Cardiac fibroblast (primary cell): ENCODE measurements around the gene TPRX1.
"Not testable (repeated sequence)": the region's sequence is repeated elsewhere in the genome, so short reads cannot be mapped to it uniquely, and the experiment has no call there.

ENCODE experiments used
- DNase-seq, 2 donors: peaks; one replicate each; pipeline versions ENCODE4 v3.0.0 to v3.0.0-alpha.2; 2010; ENCODE audit warnings: low read depth in 2 of 2
- H3K4me3 ChIP-seq, 2 donors: replicated peaks in 1 of 2; 1 replicate in 1 of 2; 2 replicates in 1 of 2; pipeline ENCODE4 v1.5.1; 2011; ENCODE audit warnings: low read depth in 2 of 2, low read length in 2 of 2, mild to moderate bottlenecking in 2 of 2, moderate library complexity in 1 of 2
- TF ChIP-seq, protein P1 (sequence below): IDR thresholded peaks from one replicate; pipeline ENCODE4 v1.5.1; 2011; ENCODE audit warnings: low read depth, mild to moderate bottlenecking, low read length, inconsistent platforms

The TPRX1 gene

GRCh38 chr19:47813995-47814328, 9.6 kb upstream of the TPRX1 start:
- TF ChIP-seq, protein P1, sequence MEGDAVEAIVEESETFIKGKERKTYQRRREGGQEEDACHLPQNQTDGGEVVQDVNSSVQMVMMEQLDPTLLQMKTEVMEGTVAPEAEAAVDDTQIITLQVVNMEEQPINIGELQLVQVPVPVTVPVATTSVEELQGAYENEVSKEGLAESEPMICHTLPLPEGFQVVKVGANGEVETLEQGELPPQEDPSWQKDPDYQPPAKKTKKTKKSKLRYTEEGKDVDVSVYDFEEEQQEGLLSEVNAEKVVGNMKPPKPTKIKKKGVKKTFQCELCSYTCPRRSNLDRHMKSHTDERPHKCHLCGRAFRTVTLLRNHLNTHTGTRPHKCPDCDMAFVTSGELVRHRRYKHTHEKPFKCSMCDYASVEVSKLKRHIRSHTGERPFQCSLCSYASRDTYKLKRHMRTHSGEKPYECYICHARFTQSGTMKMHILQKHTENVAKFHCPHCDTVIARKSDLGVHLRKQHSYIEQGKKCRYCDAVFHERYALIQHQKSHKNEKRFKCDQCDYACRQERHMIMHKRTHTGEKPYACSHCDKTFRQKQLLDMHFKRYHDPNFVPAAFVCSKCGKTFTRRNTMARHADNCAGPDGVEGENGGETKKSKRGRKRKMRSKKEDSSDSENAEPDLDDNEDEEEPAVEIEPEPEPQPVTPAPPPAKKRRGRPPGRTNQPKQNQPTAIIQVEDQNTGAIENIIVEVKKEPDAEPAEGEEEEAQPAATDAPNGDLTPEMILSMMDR: no peak
- H3K4me3 ChIP-seq: no peak overlapping the region
- DNase-seq: no peak

DNA sequence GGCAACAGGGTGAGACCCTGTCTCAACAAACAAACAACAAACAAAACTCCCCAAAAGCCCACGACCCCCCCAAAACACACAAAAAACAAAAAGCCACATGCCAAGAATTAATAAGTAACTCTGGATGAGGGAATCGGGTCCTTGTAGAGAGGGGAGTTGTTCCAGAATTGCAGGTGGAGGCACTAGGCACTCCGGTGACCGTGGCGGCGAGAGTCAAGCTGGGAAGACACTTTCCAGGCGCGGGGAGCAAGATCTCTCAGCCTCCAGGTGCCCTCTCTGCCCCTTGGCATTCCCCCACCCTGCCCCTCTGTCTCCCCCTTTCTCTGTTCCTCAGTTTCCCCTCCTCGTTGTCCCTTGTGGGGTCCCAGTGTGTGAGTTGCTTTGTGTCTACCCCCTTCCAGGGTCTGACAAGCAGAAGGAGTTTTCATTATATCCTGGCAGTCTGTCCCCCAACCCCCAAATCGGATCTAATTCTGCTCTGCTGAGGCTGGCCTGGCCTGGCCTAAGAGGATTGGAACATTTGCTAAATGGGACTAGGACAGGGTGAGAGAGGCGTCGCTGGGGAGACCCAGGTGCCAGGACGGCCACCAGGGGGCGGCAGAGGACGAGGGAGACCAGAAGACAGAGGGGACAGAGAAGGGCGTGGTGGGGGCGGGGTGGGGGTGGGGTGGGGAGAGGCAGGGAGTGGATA, 9.1 kb upstream of the TPRX1 start:
- TF ChIP-seq, protein P1: peak; percentile 64
- DNase-seq: peak; percentile 56 to 59
- H3K4me3 ChIP-seq: no peak overlapping the region

- no peak overlapping the region for H3K4me3 ChIP-seq
- TF ChIP-seq, protein P1: no peak
- DNase-seq: no peak
These were observed 2.1 kb upstream of the TPRX1 start for GRCh38 chr19:47806435-47806834.

GRCh38 chr19:47805313-47805712, 962 bp upstream of the TPRX1 start:
- H3K4me3 ChIP-seq: no peak overlapping the region
- DNase-seq: no peak
- TF ChIP-seq, protein P1: no peak

DNA sequence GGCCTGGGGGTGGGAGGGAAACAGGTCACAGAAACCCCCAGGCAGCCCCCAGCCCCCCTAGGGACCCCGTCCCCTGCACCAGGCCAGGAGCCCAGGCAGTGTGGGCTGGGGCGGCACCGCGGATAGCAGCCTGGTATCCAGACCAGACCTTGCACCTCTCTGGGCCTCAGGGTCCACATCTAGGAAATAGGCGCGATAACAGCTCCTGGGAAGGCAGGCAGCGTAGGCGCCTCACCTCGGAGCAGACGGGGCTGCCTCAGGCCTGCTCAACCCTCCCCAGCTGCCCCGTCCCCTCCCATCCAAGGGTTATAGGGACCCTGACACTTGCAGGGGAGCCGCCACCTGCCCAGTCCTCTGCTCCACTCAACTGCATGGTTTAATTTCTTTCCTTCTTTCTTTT, 680 bp downstream of the TPRX1 start:
- not testable (repeated sequence) for DNase-seq, H3K4me3 ChIP-seq

GRCh38 chr19:47803148-47803547, 1.2 kb downstream of the TPRX1 start:
- not testable (repeated sequence) for DNase-seq, H3K4me3 ChIP-seq

DNA sequence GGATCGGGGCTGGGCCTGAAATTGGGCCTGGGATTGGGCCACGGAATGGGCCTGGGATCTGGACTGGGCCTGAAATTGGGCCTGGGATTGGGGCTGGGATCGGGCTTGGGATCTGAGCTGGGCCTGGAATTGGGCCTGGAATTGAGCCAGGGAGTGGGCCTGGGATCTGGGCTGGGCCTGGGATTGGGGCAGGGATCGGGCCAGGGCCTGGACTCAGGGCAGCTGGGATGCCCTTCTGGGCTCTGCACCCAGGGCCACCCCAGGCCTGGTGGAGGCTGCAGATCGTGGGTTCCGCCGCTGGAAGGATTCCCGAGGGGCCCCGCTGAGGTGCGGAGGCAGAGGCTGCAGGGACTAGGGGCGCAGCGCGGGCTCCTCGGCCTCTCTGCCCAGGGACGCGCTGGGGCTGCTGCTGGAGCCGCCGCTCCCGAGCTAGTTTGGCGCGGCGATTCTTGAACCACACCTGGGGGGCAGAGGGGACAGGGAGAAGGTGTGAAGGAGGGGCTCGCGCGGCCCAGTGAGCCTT, 1.8 kb downstream of the TPRX1 start:
- TF ChIP-seq, protein P1: no peak
- no peak for DNase-seq

GRCh38 chr19:47801270-47801669, 3.1 kb downstream of the TPRX1 start:
- H3K4me3 ChIP-seq: no peak overlapping the region
- DNase-seq: no peak
- TF ChIP-seq, protein P1: no peak

More for the DNA sequence above, 1.8 kb downstream of the TPRX1 start:
- no peak overlapping the region for H3K4me3 ChIP-seq
